Vagina (tissue), 2 donors: ENCODE measurements around the gene TMEM18. TPM values are rescaled to one million over a fixed set of nuclear protein-coding genes. Genes with fewer than 3 reads are reported as not detected.

Experiments used
- DNase-seq, 2 donors: peaks; one replicate each; pipeline ENCODE4 v3.0.0-alpha.2; 2017; ENCODE audit errors: extremely low spot score in 2 of 2
- H3K27ac ChIP-seq: fragments of 200-600 bp; sonication (generic); one replicate; pipeline ENCODE4 v1.5.1; 2019
- H3K27me3 ChIP-seq: fragments of 200-600 bp; sonication (generic); one replicate; pipeline ENCODE4 v1.5.1; 2019
- H3K36me3 ChIP-seq, 2 donors: fragments of 200-600 bp; sonication (generic); one replicate each; pipeline ENCODE4 v1.5.1; 2017 to 2019
- H3K4me1 ChIP-seq: fragments of 200-600 bp; sonication (generic); one replicate; pipeline ENCODE4 v1.5.1; 2019
- H3K4me3 ChIP-seq, 2 donors: fragments of 200-600 bp; sonication (generic); 1 replicate in 1 of 2; 2 replicates in 1 of 2; pipeline ENCODE4 v1.5.1; 2016 to 2019
- H3K9me3 ChIP-seq: fragments of 200-600 bp; sonication (generic); one replicate; pipeline ENCODE4 v1.5.1; 2019
- POLR2A ChIP-seq, 2 donors: fragments of 450-650 bp; IDR thresholded peaks; one replicate each; pipeline ENCODE4 v1.6.1; 2017; ENCODE audit warnings: antibody characterized with exemption in 2 of 2, mild to moderate bottlenecking in 2 of 2, moderate library complexity in 2 of 2
- POLR2AphosphoS5 ChIP-seq, 2 donors: sonication (generic); formaldehyde crosslinking; IDR thresholded peaks; one replicate each; pipeline ENCODE4 v1.9.0; 2017; ENCODE audit warnings: antibody characterized with exemption in 2 of 2, mild to moderate bottlenecking in 2 of 2, low read depth in 1 of 2; ENCODE audit not compliant: insufficient read depth in 1 of 2
- intact Hi-C: fragments of 100-400 bp; cut with DNase I; formaldehyde crosslinking; loops from one replicate; pipeline ENCODE4 v1.15.1; 2023
- total RNA-seq: library from RNA; depleted of rRNA; stranded (reverse); fragments of >200 nt; gene quantifications from one replicate; pipeline ENCODE4 v1.2.3, GENCODE V29; 2016
- TF ChIP-seq, protein P1 (sequence below), 3 experiments: fragments of 450-650 bp in 2 of 3; fragments of 200-600 bp in 1 of 3; sonication (generic) in 1 of 3; IDR thresholded peaks; one replicate each; pipeline ENCODE4 v1.5.1; 2017 to 2019; ENCODE audit warnings: antibody characterized with exemption in 3 of 3, mild to moderate bottlenecking in 2 of 3, moderate library complexity in 2 of 3

Gene TMEM18
- total RNA-seq, 1 donor from 2014 or later = 21.1 TPM

DNA sequence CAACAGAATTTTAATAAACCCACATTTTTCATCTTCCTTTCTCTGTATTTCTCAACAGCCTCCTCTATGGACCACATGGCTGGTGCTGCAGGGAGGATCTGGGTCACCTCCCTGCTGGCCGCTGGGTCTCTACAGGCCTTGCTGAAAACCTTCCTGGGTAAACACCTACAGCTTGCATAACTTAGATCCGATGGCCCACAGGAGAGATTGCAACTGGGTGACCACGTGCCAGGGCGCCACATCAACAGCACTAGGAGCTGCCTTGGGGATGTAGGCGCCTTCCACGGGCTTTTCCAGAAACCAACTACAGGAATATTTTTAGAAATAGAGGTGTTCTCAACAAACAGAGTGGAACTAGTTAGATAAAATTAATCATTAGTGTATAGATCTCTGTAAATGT is 19.4 kb downstream of the TMEM18 start:
- Histone ChIP-seq H3K4me1 (no peaks in the 10 kb centered on the region), H3K4me3 (no peak overlapping the region), H3K36me3 (no peaks in the 10 kb centered on the region), H3K9me3 (no peaks in the 10 kb centered on the region), H3K27ac (no peak overlapping the region), H3K27me3 (no peaks in the 10 kb centered on the region)
- intact Hi-C loops = no loop called here
- TF ChIP-seq POLR2AphosphoS5 (IDR thresholded peaks at IDR 0.05; ENCODE audit: insufficient read depth in 1 of 2, low read depth in 1 of 2) (no peak), POLR2A (IDR thresholded peaks at IDR 0.05) (no peak)
- TF ChIP-seq, protein P1, sequence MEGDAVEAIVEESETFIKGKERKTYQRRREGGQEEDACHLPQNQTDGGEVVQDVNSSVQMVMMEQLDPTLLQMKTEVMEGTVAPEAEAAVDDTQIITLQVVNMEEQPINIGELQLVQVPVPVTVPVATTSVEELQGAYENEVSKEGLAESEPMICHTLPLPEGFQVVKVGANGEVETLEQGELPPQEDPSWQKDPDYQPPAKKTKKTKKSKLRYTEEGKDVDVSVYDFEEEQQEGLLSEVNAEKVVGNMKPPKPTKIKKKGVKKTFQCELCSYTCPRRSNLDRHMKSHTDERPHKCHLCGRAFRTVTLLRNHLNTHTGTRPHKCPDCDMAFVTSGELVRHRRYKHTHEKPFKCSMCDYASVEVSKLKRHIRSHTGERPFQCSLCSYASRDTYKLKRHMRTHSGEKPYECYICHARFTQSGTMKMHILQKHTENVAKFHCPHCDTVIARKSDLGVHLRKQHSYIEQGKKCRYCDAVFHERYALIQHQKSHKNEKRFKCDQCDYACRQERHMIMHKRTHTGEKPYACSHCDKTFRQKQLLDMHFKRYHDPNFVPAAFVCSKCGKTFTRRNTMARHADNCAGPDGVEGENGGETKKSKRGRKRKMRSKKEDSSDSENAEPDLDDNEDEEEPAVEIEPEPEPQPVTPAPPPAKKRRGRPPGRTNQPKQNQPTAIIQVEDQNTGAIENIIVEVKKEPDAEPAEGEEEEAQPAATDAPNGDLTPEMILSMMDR (IDR thresholded peaks at IDR 0.05) = no peak
- no peak for DNase-seq

DNA sequence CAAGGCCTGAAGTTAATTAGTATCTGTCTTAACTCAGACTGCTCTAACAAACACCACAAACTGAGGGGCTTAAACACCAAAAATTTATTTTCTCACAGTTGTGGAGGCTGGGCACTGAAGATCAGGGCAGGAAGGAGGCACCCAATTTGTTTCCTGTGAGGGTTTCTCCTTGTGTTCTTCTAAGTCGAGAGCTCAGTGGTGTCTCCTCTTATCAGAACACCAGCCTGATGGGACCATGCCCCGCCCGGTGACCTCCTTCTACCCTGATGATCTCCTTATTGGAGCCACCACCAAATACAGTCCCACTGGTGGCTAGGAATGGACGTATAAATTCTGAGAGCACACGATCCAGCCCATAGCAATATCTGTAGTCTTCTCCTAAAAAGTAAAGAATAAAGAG is 20.5 kb downstream of the TMEM18 start:
- intact Hi-C loops = no loop called here
- Histone ChIP-seq H3K27ac (no peak overlapping the region), H3K27me3 (no peaks in the 10 kb centered on the region), H3K36me3 (no peaks in the 10 kb centered on the region), H3K4me1 (no peaks in the 10 kb centered on the region), H3K9me3 (no peaks in the 10 kb centered on the region), H3K4me3 (no peak overlapping the region)
- DNase-seq = peak in 1 of 2 donors; percentile 58
- TF ChIP-seq POLR2A (IDR thresholded peaks at IDR 0.05) = no peak

DNA sequence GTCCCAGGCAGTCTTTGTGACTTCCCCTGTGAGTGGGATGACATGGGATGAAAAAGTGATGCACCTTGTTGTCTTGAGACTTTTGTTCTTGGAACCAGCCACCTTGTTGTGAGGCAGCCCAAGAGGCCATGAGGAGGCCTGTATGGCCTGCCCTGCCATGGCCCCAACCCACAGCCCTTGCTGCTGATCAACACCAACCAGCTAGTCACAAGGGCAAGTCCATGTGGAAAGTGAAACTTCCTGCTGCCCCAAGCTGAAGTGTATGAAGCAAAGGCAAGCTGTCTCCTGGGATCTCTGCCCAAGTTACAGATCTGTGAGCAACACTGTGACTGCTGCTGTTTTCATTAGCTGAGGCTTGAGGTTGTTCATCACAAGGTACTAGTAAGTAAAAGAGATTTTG is 21.6 kb downstream of the TMEM18 start:
- TF ChIP-seq, protein P1 (IDR thresholded peaks at IDR 0.05) = no peak
- TF ChIP-seq POLR2AphosphoS5 (IDR thresholded peaks at IDR 0.05; ENCODE audit: insufficient read depth in 1 of 2, low read depth in 1 of 2) (no peak), POLR2A (IDR thresholded peaks at IDR 0.05) (no peak)
- H3K27ac ChIP-seq = no peak overlapping the region
- H3K9me3 ChIP-seq = no peaks in the 10 kb centered on the region
- H3K27me3 ChIP-seq = no peaks in the 10 kb centered on the region
- no peaks in the 10 kb centered on the region for H3K4me1 ChIP-seq
- intact Hi-C loops = no loop called here
- H3K36me3 ChIP-seq = no peaks in the 10 kb centered on the region
- no peak overlapping the region for H3K4me3 ChIP-seq
- peak; percentile 43 to 70 for DNase-seq

DNA sequence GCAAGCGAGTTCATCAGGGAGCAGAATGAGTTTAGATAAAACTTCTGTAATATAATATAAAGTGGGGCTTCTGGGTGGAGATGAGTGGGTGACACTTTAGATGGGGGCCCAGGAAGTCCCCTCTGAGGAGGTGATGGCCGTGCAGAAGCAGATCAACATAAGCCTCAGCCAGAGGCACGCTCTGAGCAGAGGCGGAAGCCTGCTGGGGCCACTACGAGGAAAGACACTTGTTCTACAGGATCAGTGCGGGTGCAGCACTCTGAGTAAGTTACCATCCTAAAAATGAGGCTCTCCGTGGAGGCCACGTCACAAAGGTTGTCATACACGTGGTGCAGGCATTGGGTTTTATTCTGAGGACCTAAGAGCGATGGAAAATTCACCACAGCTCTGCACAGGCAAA is 22.3 kb downstream of the TMEM18 start:
- DNase-seq = peak; percentile 46 to 62
- Histone ChIP-seq H3K4me3 (no peak overlapping the region), H3K27ac (no peak overlapping the region), H3K27me3 (no peaks in the 10 kb centered on the region), H3K9me3 (no peaks in the 10 kb centered on the region), H3K4me1 (peaks cover 7% of the 10 kb centered on the region), H3K36me3 (no peaks in the 10 kb centered on the region)
- intact Hi-C loops = no loop called here
- TF ChIP-seq POLR2A (IDR thresholded peaks at IDR 0.05) = no peak
- TF ChIP-seq, protein P1 (IDR thresholded peaks at IDR 0.05) = no peak
- TF ChIP-seq POLR2AphosphoS5 (IDR thresholded peaks at IDR 0.05; ENCODE audit: insufficient read depth in 1 of 2, low read depth in 1 of 2) = no peak

DNA sequence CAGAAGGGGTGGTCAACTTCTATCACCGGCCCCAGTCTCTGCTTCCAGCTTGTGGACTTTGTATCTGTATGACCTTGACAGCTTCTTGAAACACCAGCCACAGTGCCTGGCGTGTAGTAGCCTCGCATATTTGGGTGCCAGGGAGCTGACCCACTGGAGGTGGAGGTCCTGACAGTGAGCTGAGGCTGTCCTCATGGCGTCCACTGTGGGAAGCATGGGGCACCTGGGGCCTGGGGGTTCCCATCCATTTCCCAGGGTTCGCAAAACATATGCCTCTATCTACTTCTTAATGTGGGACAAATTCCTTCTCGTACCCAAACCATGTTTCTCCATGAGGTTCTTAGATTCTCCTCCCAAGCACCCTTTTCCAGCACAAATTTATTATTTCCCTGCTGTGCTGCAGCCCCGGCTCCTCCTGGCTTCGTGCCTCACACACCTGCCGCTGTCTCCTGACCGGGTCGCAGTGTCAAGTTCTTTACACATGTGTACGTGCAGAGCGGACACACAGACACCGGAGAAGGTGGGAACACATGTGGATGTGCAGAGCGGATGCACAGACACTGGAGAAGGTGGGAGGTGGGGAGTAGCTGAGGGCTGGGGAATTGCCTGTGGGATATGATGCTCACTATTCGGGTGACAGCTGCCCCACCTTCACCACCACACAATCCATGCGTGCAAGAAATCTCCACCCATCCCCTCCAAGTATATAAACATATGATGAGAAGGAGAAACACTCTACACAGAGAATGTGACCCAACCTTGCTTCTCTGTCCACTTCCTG is 23.4 kb downstream of the TMEM18 start:
- no peak for TF ChIP-seq POLR2AphosphoS5 (IDR thresholded peaks at IDR 0.05; ENCODE audit: insufficient read depth in 1 of 2, low read depth in 1 of 2)
- TF ChIP-seq, protein P1 (IDR thresholded peaks at IDR 0.05) = no peak
- no peak for TF ChIP-seq POLR2A (IDR thresholded peaks at IDR 0.05)
- Histone ChIP-seq H3K4me3 (no peak overlapping the region), H3K27ac (no peak overlapping the region), H3K36me3 (no peaks in the 10 kb centered on the region), H3K9me3 (no peaks in the 10 kb centered on the region), H3K27me3 (no peaks in the 10 kb centered on the region), H3K4me1 (peaks cover 10% of the 10 kb centered on the region)
- peak; percentile 71 to 79 for DNase-seq
- intact Hi-C loops = no loop called here
